ENCODE results near the gene EFHC1. TPM values are rescaled to one million over a fixed set of nuclear protein-coding genes. Genes with fewer than 3 reads are reported as not detected.

The EFHC1 gene
- total RNA-seq, 1 experiment from 2014 or later, result 12.4 TPM

GRCh38 chr6:52405243-52405642 is 14.9 kb upstream of the EFHC1 start (continued):
- TF ChIP-seq REST (IDR thresholded peaks at IDR 0.05; ENCODE audit: low read depth) (no peak), ZNF274 (IDR thresholded peaks at IDR 0.05; ENCODE audit: low read depth, low read length) (no peak)

- Histone ChIP-seq H3K27ac (ENCODE audit: low read depth, low read length) (no peak overlapping the region), H3K9me3 (ENCODE audit: control insufficient read depth in 1 of 2, insufficient read depth in 1 of 2, low read depth in 1 of 2, low read length in 2 of 2) (no peaks in the 10 kb centered on the region), H3K79me2 (ENCODE audit: insufficient read depth, low read length) (no peaks in the 10 kb centered on the region), H3K27me3 (ENCODE audit: insufficient read depth, low read length) (no peaks in the 10 kb centered on the region), H3K9ac (ENCODE audit: low read length) (no peak overlapping the region), H3K4me3 (replicated peaks in 1 of 2; ENCODE audit: low read depth in 1 of 2, low read length in 2 of 2) (no peak overlapping the region), H3K36me3 (ENCODE audit: control insufficient read depth in 1 of 2, insufficient read depth in 2 of 2, low read length in 2 of 2) (no peaks in the 10 kb centered on the region), H3K4me1 (ENCODE audit: control insufficient read depth in 1 of 2, insufficient read depth in 2 of 2, low read length in 2 of 2) (peaks cover 0 to 5% of the 10 kb centered on the region in 2 experiments; a peak in 1 of 4 replicates), H4K20me1 (ENCODE audit: insufficient read depth) (no peaks in the 10 kb centered on the region), H3K4me2 (ENCODE audit: low read length) (no peak overlapping the region), H2AFZ (ENCODE audit: low read depth, low read length, poor library complexity, severe bottlenecking) (no peak overlapping the region), H3K9me2 (ENCODE audit: insufficient read depth) (no peaks in the 10 kb centered on the region)
- no peak for TF ChIP-seq EZH2phosphoT487 (IDR thresholded peaks at IDR 0.05; ENCODE audit: borderline replicate concordance)
- TF ChIP-seq POLR2AphosphoS5 (IDR thresholded peaks at IDR 0.05; ENCODE audit: low read depth, low read length), result no peak
- no peak for TF ChIP-seq CBX3 (IDR thresholded peaks at IDR 0.05; ENCODE audit: low read depth)
- TF ChIP-seq RAD21 (IDR thresholded peaks at IDR 0.05; ENCODE audit: low read depth), result peak; percentile 76
- peak; percentile 68 to 75 (median 69) for TF ChIP-seq CTCF (IDR thresholded peaks at IDR 0.05 in 2 of 3, conservative IDR thresholded peaks at IDR 0.05 in 1 of 3; ENCODE audit: borderline replicate concordance in 1 of 3, insufficient read depth in 1 of 3, low read depth in 2 of 3, low read length in 2 of 3)
- TF ChIP-seq EZH2 (IDR thresholded peaks at IDR 0.05), result no peak
- DNase-seq (ENCODE audit: low read depth, low spot score) (no peak), ATAC-seq (peak; percentile 83)
- no TSS peak for BruUV-seq (replicated peaks)
- CTCF ChIA-PET, result interaction anchor here (0.6 to 1.4 kb wide), 12 partner anchors 10 to 653 kb away, joined by 3 to 13 read pairs (median 3); partner anchors contain the start of genes EFHC1 and MCM3
- RAD21 ChIA-PET (ENCODE audit: low non-redundant PET in 1 of 2, low total read pairs in 2 of 2, uncharacterized antibody in 2 of 2, unreplicated experiment in 2 of 2), result interaction anchor here (0.5 to 0.9 kb wide), 5 partner anchors 45 to 425 kb away, joined by 3 to 4 read pairs (median 3); partner anchors contain the start of gene PAQR8 (in 1 of the 2)
- POLR2A ChIA-PET, result no interaction called here
- intact Hi-C loops (cut with micrococcal nuclease), result loop anchor here (1.0 to 5.0 kb wide), 2 partner anchors 256 to 1075 kb away; no protein-coding TSS in a partner anchor
Observed at GRCh38 chr6:52407467-52407866, 12.7 kb upstream of the EFHC1 start.

Measured in HCT116 (cell line).